Measurements from ENCODE around the gene CNOT8. TPM values are rescaled to one million over a fixed set of nuclear protein-coding genes. Genes with fewer than 3 reads are reported as not detected.
"Not testable (repeated sequence)": the region's sequence is repeated elsewhere in the genome, so short reads cannot be mapped to it uniquely, and the experiment has no call there.

The CNOT8 gene
- total RNA-seq, 1 donor from 2014 or later, result 56.4 TPM

GRCh38 chr5:154829589-154830218 lies 28.7 kb upstream of the CNOT8 start:
- Mint-ChIP-seq H3K4me1 (ENCODE audit: low read depth) (peaks cover 2% of the 10 kb centered on the region), H3K9me3 (ENCODE audit: low read depth) (no peaks in the 10 kb centered on the region), H3K36me3 (ENCODE audit: insufficient read depth) (peaks cover 13% of the 10 kb centered on the region), H3K27ac (no peak overlapping the region), H3K27me3 (no peaks in the 10 kb centered on the region), H3K4me3 (ENCODE audit: low read depth) (no peak overlapping the region)
- DNase-seq (ENCODE audit: low spot score, unreplicated experiment), result no peak
- no peak for TF ChIP-seq CTCF (IDR thresholded peaks at IDR 0.05; ENCODE audit: unreplicated experiment)

GRCh38 chr5:154830219-154830595 lies 28.2 kb upstream of the CNOT8 start:
- DNase-seq (ENCODE audit: low spot score, unreplicated experiment), result no peak
- H3K4me3 Mint-ChIP-seq (ENCODE audit: low read depth), result no peak overlapping the region
- no peak for TF ChIP-seq CTCF (IDR thresholded peaks at IDR 0.05; ENCODE audit: unreplicated experiment)
- no peaks in the 10 kb centered on the region for H3K9me3 Mint-ChIP-seq (ENCODE audit: low read depth)
- H3K4me1 Mint-ChIP-seq (ENCODE audit: low read depth), result peaks cover 3% of the 10 kb centered on the region
- no peak overlapping the region for H3K27ac Mint-ChIP-seq
- peaks cover 13% of the 10 kb centered on the region for H3K36me3 Mint-ChIP-seq (ENCODE audit: insufficient read depth)
- no peaks in the 10 kb centered on the region for H3K27me3 Mint-ChIP-seq

- H3K9me3 Mint-ChIP-seq (ENCODE audit: low read depth), result no peaks in the 10 kb centered on the region
- H3K27ac Mint-ChIP-seq, result no peak overlapping the region
- H3K36me3 Mint-ChIP-seq (ENCODE audit: insufficient read depth), result peaks cover 13% of the 10 kb centered on the region
- H3K27me3 Mint-ChIP-seq, result no peaks in the 10 kb centered on the region
- no peak overlapping the region for H3K4me3 Mint-ChIP-seq (ENCODE audit: low read depth)
- TF ChIP-seq CTCF (IDR thresholded peaks at IDR 0.05; ENCODE audit: unreplicated experiment), result no peak
- DNase-seq (ENCODE audit: low spot score, unreplicated experiment), result no peak
- H3K4me1 Mint-ChIP-seq (ENCODE audit: low read depth), result peaks cover 3% of the 10 kb centered on the region
Observed at GRCh38 chr5:154830596-154830995, 27.8 kb upstream of the CNOT8 start.

GRCh38 chr5:154831451-154831850 lies 27.0 kb upstream of the CNOT8 start:
- H3K27ac Mint-ChIP-seq, result no peak overlapping the region
- H3K4me1 Mint-ChIP-seq (ENCODE audit: low read depth), result peaks cover 3% of the 10 kb centered on the region
- no peaks in the 10 kb centered on the region for H3K27me3 Mint-ChIP-seq
- H3K4me3 Mint-ChIP-seq (ENCODE audit: low read depth), result no peak overlapping the region
- H3K36me3 Mint-ChIP-seq (ENCODE audit: insufficient read depth), result peaks cover 10% of the 10 kb centered on the region
- no peak for TF ChIP-seq CTCF (IDR thresholded peaks at IDR 0.05; ENCODE audit: unreplicated experiment)
- no peak for DNase-seq (ENCODE audit: low spot score, unreplicated experiment)
- no peaks in the 10 kb centered on the region for H3K9me3 Mint-ChIP-seq (ENCODE audit: low read depth)

- H3K27ac Mint-ChIP-seq; H3K4me3 Mint-ChIP-seq (ENCODE audit: low read depth); H3K27me3 Mint-ChIP-seq; H3K9me3 Mint-ChIP-seq (ENCODE audit: low read depth); DNase-seq (ENCODE audit: low spot score, unreplicated experiment): not testable (repeated sequence)
- Mint-ChIP-seq H3K36me3 (ENCODE audit: insufficient read depth) (peaks cover 12% of the 10 kb centered on the region), H3K4me1 (ENCODE audit: low read depth) (peaks cover 12% of the 10 kb centered on the region)
Observed at GRCh38 chr5:154832804-154833203, 25.6 kb upstream of the CNOT8 start.

- Mint-ChIP-seq H3K36me3 (ENCODE audit: insufficient read depth) (peaks cover 14% of the 10 kb centered on the region), H3K9me3 (ENCODE audit: low read depth) (no peaks in the 10 kb centered on the region), H3K27ac (no peak overlapping the region), H3K27me3 (no peaks in the 10 kb centered on the region), H3K4me1 (ENCODE audit: low read depth) (peaks cover 16% of the 10 kb centered on the region), H3K4me3 (ENCODE audit: low read depth) (no peak overlapping the region)
- DNase-seq (ENCODE audit: low spot score, unreplicated experiment), result no peak
- no peak for TF ChIP-seq CTCF (IDR thresholded peaks at IDR 0.05; ENCODE audit: unreplicated experiment)
Observed at GRCh38 chr5:154834053-154834452, 24.4 kb upstream of the CNOT8 start.

- not testable (repeated sequence) for DNase-seq (ENCODE audit: low spot score, unreplicated experiment); H3K9me3 Mint-ChIP-seq (ENCODE audit: low read depth)
Observed at GRCh38 chr5:154835701-154836052, 22.8 kb upstream of the CNOT8 start.

More at GRCh38 chr5:154835701-154836052, 22.8 kb upstream of the CNOT8 start:
- peaks cover 16% of the 10 kb centered on the region for H3K4me1 Mint-ChIP-seq (ENCODE audit: low read depth)
- H3K36me3 Mint-ChIP-seq (ENCODE audit: insufficient read depth); H3K27ac Mint-ChIP-seq; H3K4me3 Mint-ChIP-seq (ENCODE audit: low read depth); H3K27me3 Mint-ChIP-seq: not testable (repeated sequence)
